Stimulated activated CD4-positive, alpha-beta T cell treated with anti-CD3 and anti-CD28 coated beads, Interleukin-1b, Interleukin-23, amount 100 ng/mL, for 48 hours (primary cell): ENCODE data around the gene USP40.

Experiments
- DNase-seq: peaks from one replicate; pipeline ENCODE4 v3.0.0-alpha.2; 2020

The USP40 gene

GRCh38 chr2:233556881-233557736 lies 9.5 kb downstream of the USP40 start:
- no peak for DNase-seq

- DNase-seq = no peak
These were observed 13.2 kb downstream of the USP40 start for GRCh38 chr2:233553366-233553765.

GRCh38 chr2:233551491-233551890 lies 15.1 kb downstream of the USP40 start:
- DNase-seq = no peak

DNA sequence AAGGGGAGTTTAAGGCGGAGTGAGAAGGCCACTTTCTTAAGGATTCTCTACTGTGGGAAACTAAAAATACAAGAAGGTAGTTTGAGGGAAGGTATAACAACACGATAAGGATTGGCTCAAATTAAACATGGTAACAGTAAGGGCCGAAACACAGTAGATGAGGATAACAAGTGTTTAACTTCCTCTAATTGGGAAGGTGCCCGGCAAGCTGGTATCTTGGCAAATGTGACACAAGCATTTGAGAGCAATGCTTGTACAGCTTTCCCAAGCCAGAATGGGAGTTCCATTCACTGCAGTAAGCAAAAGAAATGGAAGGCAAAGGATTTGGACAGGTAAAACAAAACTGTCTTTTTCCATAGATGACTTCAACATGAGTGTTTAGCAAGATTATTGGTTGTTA lies 19.8 kb downstream of the USP40 start:
- no peak for DNase-seq

- no peak for DNase-seq
These were observed 20.5 kb downstream of the USP40 start for GRCh38 chr2:233546101-233546500.

DNA sequence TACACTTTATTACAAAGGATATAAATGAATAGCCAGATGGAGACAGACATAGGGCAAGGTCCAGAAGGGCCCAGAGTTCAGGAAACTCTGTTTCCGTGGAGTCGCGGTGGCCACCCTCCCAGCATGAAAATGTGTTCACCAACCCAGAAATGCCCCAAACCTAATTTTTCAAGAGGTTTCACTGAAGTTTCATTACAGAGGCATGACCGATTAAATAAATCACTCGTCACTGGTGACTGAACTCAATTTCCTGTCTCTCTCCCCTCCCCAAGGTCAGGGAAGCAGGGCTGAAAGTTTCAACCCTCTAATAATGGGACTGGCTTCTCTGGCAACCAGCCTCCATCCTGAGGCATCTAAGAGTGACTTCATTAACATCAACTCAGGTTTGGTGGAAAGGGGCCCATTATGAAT lies 22.4 kb downstream of the USP40 start:
- DNase-seq = no peak

DNA sequence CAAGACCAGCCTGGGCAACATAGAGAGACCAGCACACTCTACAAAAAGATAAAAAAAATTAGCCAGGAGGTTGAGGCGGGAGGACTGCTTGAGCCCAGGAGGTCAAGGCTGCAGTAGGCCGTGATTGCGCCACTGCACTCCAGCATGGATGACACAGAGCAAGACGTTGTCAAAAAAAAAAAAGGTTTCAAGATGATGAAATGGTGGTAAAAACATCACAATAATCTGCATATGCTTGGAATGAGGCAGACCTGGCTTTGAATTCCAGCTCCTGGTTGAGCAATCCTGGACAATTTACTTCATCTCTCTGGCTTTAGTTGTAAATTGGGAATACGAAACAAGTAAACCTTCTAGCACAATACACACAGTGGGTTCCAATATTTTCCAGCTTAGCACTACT lies 24.1 kb downstream of the USP40 start:
- DNase-seq = no peak

- no peak for DNase-seq
These were observed 27.8 kb downstream of the USP40 start for GRCh38 chr2:233538741-233539140.

- DNase-seq = no peak
These were observed 31.3 kb downstream of the USP40 start for GRCh38 chr2:233535271-233535670.

- no peak for DNase-seq
These were observed 33.6 kb downstream of the USP40 start for GRCh38 chr2:233532971-233533370.

DNA sequence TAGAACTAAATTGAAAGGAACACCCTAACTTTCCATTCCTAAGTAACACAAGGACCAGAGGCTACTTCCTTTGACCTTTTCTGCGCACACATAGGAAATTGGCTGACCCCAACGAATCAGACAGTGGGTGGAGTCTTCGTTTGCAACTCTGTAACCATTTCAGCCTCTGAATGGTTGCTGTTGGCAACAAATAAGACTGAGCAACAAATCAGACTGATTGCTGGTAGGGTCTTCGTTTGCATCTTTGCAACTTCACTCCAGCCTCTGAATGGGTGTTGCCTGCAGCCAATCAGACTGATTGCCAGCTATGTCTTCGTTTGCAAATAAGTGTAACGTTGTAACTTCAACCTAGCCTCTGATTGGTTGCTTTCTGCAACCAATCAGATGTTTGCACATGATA lies 34.6 kb downstream of the USP40 start:
- no peak for DNase-seq

DNA sequence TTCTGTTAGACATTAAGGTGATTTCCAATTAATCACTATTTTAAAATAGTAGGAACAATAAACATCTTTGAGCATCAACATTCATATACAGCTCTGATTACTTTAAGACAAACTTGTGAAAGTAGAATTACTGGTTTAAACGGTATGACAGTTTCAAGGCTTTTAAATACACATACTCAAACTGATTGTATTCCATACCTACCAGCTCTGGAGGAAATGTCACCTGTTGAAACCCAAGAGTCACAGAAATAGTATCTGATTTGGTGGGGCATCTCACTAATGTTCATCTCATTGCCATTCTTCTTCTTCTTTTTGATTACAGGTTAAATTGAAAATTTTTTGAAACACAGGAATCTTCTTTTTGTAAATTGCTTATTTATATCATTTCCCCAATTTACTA lies 36.2 kb downstream of the USP40 start:
- no peak for DNase-seq

GRCh38 chr2:233528182-233528581 lies 38.4 kb downstream of the USP40 start:
- no peak for DNase-seq

- no peak for DNase-seq
These were observed 40.8 kb downstream of the USP40 start for GRCh38 chr2:233525791-233526190.

DNA sequence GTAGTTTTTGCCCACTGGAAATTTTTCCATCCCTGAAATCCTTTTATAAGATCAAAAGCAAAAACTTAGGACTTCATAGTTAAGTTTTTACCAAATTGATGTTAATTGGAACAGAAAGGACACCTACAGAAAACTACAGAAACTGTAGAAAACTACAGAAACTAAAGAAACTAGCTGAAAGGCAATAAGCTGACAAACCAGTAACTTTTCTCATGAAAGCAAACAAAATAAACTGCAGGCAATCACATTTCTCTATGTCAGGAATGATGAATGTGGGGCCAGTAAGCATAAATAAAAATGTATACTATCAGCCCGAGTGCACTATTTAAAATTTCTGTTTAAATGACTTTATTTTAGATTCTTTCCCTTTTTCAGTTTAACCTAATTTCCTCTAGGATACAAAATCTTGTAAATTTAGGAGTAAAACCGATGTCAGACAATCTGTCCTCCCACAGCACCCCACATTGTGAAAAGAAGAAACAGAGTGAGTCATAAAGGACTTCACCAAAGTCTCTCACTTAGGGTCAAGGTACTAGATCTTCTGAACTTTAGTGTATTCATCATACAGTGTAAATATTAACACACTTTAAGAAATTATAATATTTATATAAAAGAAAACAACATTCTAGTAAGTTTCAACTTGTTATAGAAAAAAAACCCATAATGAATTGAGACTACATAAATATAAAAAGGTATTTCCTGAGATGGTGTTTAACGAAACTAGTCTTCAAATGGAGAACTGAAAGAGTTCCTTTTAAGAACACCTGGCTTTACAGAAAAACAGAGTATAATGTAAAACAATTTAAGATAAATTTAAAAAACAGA lies 46.6 kb downstream of the USP40 start:
- no peak for DNase-seq

- no peak for DNase-seq
These were observed 52.5 kb downstream of the USP40 start for GRCh38 chr2:233513953-233514655.

- no peak for DNase-seq
These were observed 62.5 kb downstream of the USP40 start for GRCh38 chr2:233503947-233504637.

- DNase-seq = no peak
These were observed 63.1 kb downstream of the USP40 start for GRCh38 chr2:233503481-233503880.

GRCh38 chr2:233501198-233502076 lies 65.1 kb downstream of the USP40 start:
- DNase-seq = no peak

GRCh38 chr2:233499928-233500327 lies 66.7 kb downstream of the USP40 start:
- no peak for DNase-seq

- DNase-seq = no peak
These were observed 68.5 kb downstream of the USP40 start for GRCh38 chr2:233498126-233498525.

DNA sequence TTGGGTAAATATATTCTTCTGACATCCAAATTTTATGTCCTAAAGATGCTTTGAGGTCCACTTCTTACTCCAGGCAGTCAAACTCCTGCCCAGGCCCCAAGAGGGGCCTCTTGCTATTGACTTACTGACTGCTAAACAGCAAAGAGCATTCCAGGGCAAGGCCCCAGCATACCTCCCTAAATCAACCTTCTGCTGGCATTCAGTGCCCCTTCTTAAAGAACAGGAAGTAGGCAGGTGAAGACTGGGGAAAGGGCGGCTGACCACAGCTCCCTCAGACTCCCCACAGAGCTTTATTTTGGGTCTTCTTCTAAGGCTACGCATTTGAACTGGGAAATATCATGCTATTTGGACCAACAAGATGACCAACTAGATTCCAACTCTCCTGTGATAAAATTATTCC lies 68.9 kb downstream of the USP40 start:
- DNase-seq = no peak
